Testis (tissue), 2 donors: Measurements from ENCODE around the gene TOMT.

Experiments
- CTCF ChIP-seq, 3 experiments: fragments of 450-650 bp in 2 of 3; fragments of 200-600 bp in 1 of 3; sonication (generic) in 1 of 3; IDR thresholded peaks; one replicate each; pipeline ENCODE4 v1.5.1; 2016 to 2019; ENCODE audit warnings: antibody characterized with exemption in 3 of 3, mild to moderate bottlenecking in 2 of 3, moderate library complexity in 1 of 3
- POLR2A ChIP-seq: fragments of 450-650 bp; IDR thresholded peaks from one replicate; pipeline ENCODE4 v1.6.1; 2017; ENCODE audit warnings: antibody characterized with exemption, mild to moderate bottlenecking, moderate library complexity

GRCh38 chr11:72067676-72068075 lies 38.0 kb upstream of the TOMT start:
- TF ChIP-seq CTCF (IDR thresholded peaks at IDR 0.05) (no peak), POLR2A (no peak)
